ENCODE data around the gene CDCA7L.

The CDCA7L gene

GRCh38 chr7:21922605-21923004 lies 23.1 kb downstream of the CDCA7L start:
- TF ChIP-seq, protein P1, sequence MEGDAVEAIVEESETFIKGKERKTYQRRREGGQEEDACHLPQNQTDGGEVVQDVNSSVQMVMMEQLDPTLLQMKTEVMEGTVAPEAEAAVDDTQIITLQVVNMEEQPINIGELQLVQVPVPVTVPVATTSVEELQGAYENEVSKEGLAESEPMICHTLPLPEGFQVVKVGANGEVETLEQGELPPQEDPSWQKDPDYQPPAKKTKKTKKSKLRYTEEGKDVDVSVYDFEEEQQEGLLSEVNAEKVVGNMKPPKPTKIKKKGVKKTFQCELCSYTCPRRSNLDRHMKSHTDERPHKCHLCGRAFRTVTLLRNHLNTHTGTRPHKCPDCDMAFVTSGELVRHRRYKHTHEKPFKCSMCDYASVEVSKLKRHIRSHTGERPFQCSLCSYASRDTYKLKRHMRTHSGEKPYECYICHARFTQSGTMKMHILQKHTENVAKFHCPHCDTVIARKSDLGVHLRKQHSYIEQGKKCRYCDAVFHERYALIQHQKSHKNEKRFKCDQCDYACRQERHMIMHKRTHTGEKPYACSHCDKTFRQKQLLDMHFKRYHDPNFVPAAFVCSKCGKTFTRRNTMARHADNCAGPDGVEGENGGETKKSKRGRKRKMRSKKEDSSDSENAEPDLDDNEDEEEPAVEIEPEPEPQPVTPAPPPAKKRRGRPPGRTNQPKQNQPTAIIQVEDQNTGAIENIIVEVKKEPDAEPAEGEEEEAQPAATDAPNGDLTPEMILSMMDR (IDR thresholded peaks at IDR 0.05; ENCODE audit: low read length, missing control alignments), result no peak
- H3K4me3 ChIP-seq (replicated peaks; ENCODE audit: low read depth, low read length), result no peak overlapping the region
- DNase-seq (ENCODE audit: low read depth), result no peak

DNA sequence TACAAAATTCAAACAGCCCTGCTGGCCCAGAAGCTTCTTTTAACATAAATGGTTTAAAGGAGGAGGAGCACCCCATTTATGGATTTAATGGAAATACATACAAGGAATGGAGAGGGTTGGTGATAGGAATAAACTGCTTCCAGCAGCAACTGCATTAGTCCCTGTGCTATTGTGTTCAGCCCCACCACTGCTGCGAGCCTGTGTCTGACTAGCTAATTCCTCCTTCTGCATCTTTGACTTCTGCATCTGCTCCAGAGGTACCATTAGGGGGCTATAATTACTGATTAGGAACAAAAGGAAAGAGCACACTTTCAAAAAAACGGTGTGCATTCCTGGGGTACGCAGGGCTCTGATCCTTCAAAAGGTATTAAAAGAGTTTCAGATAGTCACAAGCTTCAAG lies 24.8 kb downstream of the CDCA7L start:
- TF ChIP-seq, protein P1 (IDR thresholded peaks at IDR 0.05; ENCODE audit: low read length, missing control alignments), result no peak
- DNase-seq (ENCODE audit: low read depth), result no peak
- H3K4me3 ChIP-seq (replicated peaks; ENCODE audit: low read depth, low read length), result no peak overlapping the region

DNA sequence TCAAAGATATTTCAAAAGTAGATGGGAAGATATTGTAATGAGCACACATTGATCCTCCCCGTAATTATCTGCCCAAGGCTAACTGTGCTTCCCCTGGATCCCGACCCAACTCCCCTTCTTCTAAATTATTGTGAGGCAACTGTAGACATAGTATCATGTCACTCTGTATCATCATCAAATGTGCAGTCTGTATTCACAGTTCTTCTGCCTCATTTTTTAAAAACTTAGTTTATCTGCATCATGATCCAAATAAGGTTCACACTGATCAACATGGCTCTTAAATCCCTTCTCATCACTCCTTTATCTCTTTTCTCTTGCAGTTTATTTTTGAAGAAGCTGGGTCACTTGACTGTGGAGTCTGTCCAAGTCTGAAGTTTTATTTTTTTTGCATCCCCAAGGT lies 27.5 kb downstream of the CDCA7L start:
- TF ChIP-seq, protein P1 (IDR thresholded peaks at IDR 0.05; ENCODE audit: low read length, missing control alignments), result no peak
- DNase-seq (ENCODE audit: low read depth), result no peak
- no peak overlapping the region for H3K4me3 ChIP-seq (replicated peaks; ENCODE audit: low read depth, low read length)

- H3K4me3 ChIP-seq (replicated peaks; ENCODE audit: low read depth, low read length), result no peak overlapping the region
- DNase-seq (ENCODE audit: low read depth), result no peak
- TF ChIP-seq, protein P1 (IDR thresholded peaks at IDR 0.05; ENCODE audit: low read length, missing control alignments), result no peak
These were observed 29.1 kb downstream of the CDCA7L start for GRCh38 chr7:21916629-21917028.

GRCh38 chr7:21916176-21916575 lies 29.5 kb downstream of the CDCA7L start:
- DNase-seq (ENCODE audit: low read depth), result no peak
- no peak overlapping the region for H3K4me3 ChIP-seq (replicated peaks; ENCODE audit: low read depth, low read length)
- TF ChIP-seq, protein P1 (IDR thresholded peaks at IDR 0.05; ENCODE audit: low read length, missing control alignments), result no peak

DNA sequence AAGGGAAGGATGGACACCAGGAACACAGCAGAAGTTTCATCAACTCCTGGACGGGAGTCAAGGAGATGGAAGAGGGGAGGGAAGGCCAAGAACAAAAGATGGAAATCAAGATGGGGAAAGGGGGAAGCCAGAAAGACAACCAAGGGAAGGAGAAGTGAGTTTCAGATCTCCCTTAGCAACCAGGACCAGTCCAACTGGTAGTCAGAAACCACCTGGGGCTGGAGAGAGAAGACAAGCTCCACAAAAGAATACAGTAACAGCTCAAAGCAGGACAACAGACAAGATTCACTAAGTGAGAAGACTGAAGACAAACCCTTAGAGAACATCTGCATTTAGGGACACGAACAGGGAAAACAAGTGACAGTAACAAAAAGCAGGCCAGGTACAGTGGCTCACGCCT lies 30.6 kb downstream of the CDCA7L start:
- H3K4me3 ChIP-seq (replicated peaks; ENCODE audit: low read depth, low read length), result no peak overlapping the region
- no peak for DNase-seq (ENCODE audit: low read depth)
- TF ChIP-seq, protein P1 (IDR thresholded peaks at IDR 0.05; ENCODE audit: low read length, missing control alignments), result no peak

DNA sequence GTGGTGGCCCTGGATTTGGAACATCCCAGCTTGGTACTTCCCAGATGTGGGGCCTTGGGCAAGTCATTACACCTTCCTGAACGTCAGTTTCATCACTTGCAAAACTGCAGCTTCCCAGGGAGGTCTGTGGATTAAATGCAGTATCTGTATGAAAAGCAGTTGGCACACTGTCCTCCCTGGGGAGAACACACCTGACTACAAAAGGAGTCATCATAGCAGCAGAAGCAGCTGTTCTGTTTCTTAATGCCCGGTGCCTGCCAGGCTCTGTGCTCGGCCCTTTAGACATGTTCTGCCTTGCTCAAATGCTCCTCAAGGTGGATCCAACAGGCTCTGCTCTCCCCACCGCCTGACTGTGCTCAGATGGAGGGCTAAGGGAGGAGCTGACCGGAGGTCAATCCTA lies 31.0 kb downstream of the CDCA7L start:
- TF ChIP-seq, protein P1 (IDR thresholded peaks at IDR 0.05; ENCODE audit: low read length, missing control alignments), result no peak
- H3K4me3 ChIP-seq (replicated peaks; ENCODE audit: low read depth, low read length), result no peak overlapping the region
- no peak for DNase-seq (ENCODE audit: low read depth)

All from fibroblast of pulmonary artery (primary cell).